ENCODE data around the gene PCDH8. TPM values are rescaled to one million over a fixed set of nuclear protein-coding genes. Genes with fewer than 3 reads are reported as not detected.

PCDH8 gene
- polyA plus RNA-seq, 1 donor from 2014 or later, result 2.4 TPM

- H3F3A ChIP-seq (ENCODE audit: insufficient read depth, low read length, poor library complexity, severe bottlenecking), result peaks cover 6% of the 10 kb centered on the region
- no peaks in the 10 kb centered on the region for H4K20me1 ChIP-seq (ENCODE audit: insufficient read depth)
- H3K9me2 ChIP-seq (ENCODE audit: insufficient read depth, low read length), result no peaks in the 10 kb centered on the region
- no peak overlapping the region for H2AFZ ChIP-seq (ENCODE audit: low read depth, low read length)
- no peaks in the 10 kb centered on the region for H3K36me3 ChIP-seq (ENCODE audit: insufficient read depth, low read length)
- H3K9me3 ChIP-seq (ENCODE audit: low read length), result peaks cover 14% of the 10 kb centered on the region
- H3K79me2 ChIP-seq (replicated peaks; ENCODE audit: insufficient read depth, low read length), result no peaks in the 10 kb centered on the region
- H3K27me3 ChIP-seq (ENCODE audit: insufficient read depth, low read depth, low read length), result peaks cover 98% of the 10 kb centered on the region
- H3K9ac ChIP-seq (ENCODE audit: low read length), result no peak overlapping the region
- no peak overlapping the region for H3K27ac ChIP-seq (ENCODE audit: low read length)
- H3K4me3 ChIP-seq (ENCODE audit: low read length), result peak overlapping the region; percentile 69
- TF ChIP-seq CTCF (IDR thresholded peaks at IDR 0.05; ENCODE audit: poor library complexity, severe bottlenecking), result no peak
- no peak for TF ChIP-seq EZH2 (IDR thresholded peaks at IDR 0.05; ENCODE audit: borderline replicate concordance, insufficient read depth, low read length, poor library complexity, severe bottlenecking)
- TF ChIP-seq REST (IDR thresholded peaks at IDR 0.05; ENCODE audit: borderline replicate concordance), result no peak
- no peak for TF ChIP-seq EP300 (conservative IDR thresholded peaks at IDR 0.05; ENCODE audit: poor library complexity, severe bottlenecking)
- no peak for TF ChIP-seq RAD21 (conservative IDR thresholded peaks at IDR 0.05)
- no peak for TF ChIP-seq POLR2AphosphoS5 (IDR thresholded peaks at IDR 0.05)
- TF ChIP-seq TAF1 (IDR thresholded peaks at IDR 0.05; ENCODE audit: low read depth), result no peak
- no peak for TF ChIP-seq MXI1 (conservative IDR thresholded peaks at IDR 0.05; ENCODE audit: poor library complexity, severe bottlenecking)
- no peak for TF ChIP-seq SMC3 (conservative IDR thresholded peaks at IDR 0.05; ENCODE audit: poor library complexity)
- peak overlapping the region; percentile 83 for H3K4me2 ChIP-seq (ENCODE audit: low read length)
Measured at GRCh38 chr13:52850072-52850395, 1.6 kb upstream of the PCDH8 start.

- H3K9ac ChIP-seq (ENCODE audit: low read length), result peak overlapping the region; percentile 50
Measured at GRCh38 chr13:52849291-52850071, 1.0 kb upstream of the PCDH8 start.

More at GRCh38 chr13:52849291-52850071, 1.0 kb upstream of the PCDH8 start:
- Histone ChIP-seq H3F3A (ENCODE audit: insufficient read depth, low read length, poor library complexity, severe bottlenecking) (peaks cover 6% of the 10 kb centered on the region), H3K27ac (ENCODE audit: low read length) (no peak overlapping the region), H3K36me3 (ENCODE audit: insufficient read depth, low read length) (no peaks in the 10 kb centered on the region), H3K4me2 (ENCODE audit: low read length) (peak overlapping the region; percentile 87), H3K27me3 (ENCODE audit: insufficient read depth, low read depth, low read length) (peaks cover 98% of the 10 kb centered on the region), H3K4me3 (ENCODE audit: low read length) (peak overlapping the region; percentile 69), H4K20me1 (ENCODE audit: insufficient read depth) (no peaks in the 10 kb centered on the region), H3K79me2 (replicated peaks; ENCODE audit: insufficient read depth, low read length) (no peaks in the 10 kb centered on the region), H2AFZ (ENCODE audit: low read depth, low read length) (no peak overlapping the region), H3K9me2 (ENCODE audit: insufficient read depth, low read length) (no peaks in the 10 kb centered on the region), H3K9me3 (ENCODE audit: low read length) (peaks cover 14% of the 10 kb centered on the region)
- TF ChIP-seq EZH2 (IDR thresholded peaks at IDR 0.05; ENCODE audit: borderline replicate concordance, insufficient read depth, low read length, poor library complexity, severe bottlenecking), result no peak

Measured in neural cell (in vitro differentiated cells).